Effector CD4-positive, alpha-beta T cell (primary cell): ENCODE results near the gene CELA1.

Experiments used
- DNase-seq: peaks from one replicate; pipeline ENCODE4 v3.0.0-alpha.2; 2020

Gene CELA1

DNA sequence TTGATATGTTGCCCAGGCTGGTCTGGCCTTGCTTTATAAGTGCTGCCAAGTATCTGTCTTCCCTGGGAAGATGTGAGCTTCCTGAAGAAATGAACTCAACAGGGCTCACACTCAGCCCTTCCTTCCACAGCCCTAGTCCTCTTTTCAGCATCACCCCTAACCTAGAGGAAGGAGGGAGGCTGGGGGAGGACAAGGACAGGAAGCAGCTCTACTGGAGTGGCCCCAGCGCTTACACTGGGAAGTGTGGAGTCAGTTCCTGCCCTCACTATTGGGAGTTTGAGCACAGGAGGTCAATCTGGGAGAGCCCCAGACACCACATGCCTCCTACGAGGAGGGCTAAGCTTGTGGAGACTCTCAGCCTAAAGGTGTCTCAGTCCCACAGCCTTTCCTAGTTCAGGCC is 27.9 kb upstream of the CELA1 start:
- no peak for DNase-seq

DNA sequence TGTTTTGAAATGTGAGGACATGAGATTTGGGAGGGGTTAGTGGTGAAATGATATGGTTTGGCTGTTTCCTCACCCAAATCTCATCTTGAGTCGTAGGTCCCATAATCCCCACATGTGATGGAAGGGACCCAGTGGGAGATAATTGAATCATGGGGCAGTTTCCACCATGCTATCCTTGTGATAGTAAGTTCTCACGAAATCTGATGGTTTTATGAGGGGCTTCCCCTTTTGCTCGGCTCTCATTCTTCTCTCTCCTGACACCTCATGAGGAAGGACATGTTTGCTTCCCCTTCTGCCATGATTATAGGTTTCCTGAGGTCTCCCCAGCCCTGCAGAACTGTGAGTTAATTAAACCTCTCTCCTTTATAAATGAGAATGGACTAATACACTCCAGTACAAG is 26.7 kb upstream of the CELA1 start:
- DNase-seq = no peak

DNA sequence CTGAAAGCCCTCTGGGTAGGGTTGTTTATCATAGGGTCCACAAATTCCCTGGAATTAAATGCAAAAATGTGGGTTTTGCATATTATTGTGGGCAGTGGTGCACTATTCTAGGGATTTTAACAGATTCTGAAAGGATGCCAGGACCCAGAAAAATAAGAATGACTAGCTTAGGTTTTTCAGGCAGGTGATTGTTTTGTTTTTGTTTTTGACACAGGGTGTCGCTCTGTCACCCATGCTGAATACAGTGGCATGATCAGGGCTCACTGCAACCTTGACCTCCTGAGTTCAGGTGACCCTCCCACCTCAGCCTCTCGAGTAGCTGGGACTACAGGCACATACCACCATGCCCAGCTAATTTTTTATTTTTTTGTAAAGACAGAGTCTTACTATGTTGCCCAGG is 25.5 kb upstream of the CELA1 start:
- no peak for DNase-seq

DNA sequence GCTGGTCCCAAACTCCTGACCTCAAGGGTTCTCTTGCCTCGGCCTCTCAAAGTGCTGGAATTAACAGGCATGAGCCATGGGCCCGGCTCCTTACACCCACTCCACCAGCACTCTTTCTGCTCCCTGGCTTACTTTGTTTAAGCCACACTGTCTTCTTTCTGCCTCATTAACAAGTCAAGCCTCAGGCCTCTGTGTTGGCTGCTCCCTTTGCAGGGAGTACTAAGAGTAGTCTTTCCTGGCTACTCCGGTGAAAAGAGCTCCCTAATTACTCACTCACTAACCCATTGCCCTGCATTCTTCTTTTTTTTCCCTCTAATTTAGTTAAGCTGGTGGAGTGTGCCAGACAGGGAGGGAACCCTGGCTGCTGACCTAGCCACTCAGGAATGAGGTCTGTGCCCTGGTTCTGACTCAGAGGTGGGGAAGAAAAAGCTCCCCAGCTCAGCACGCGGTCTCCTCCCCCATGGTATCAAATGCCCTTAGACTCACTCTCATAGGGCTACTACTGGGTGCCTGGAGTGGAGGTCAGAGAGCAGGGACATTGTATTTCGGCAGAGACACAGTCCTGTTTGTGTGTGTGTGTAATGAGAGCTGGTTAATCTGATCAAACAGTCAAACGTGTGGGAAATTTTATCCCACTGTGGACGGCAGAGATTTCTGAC is 24.9 kb upstream of the CELA1 start:
- DNase-seq = no peak

DNA sequence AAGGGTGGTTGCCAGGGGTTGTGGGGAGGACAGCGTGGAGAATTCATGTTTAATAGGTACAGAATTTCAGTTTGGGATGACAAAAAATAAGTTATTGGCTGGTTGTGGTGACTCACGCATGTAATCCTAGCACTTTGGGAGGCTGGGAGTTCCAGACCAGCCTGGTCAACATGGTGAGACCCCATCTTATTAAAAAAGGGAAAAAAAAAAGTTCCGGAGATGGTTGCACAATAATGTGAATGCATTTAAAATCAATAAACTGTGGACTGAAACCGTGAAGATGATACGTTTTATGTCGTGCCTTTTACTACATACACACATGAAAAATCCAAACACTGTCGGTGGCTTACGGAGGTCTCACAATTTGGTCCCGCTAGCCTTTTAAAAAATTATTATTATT is 24.2 kb upstream of the CELA1 start:
- no peak for DNase-seq

DNA sequence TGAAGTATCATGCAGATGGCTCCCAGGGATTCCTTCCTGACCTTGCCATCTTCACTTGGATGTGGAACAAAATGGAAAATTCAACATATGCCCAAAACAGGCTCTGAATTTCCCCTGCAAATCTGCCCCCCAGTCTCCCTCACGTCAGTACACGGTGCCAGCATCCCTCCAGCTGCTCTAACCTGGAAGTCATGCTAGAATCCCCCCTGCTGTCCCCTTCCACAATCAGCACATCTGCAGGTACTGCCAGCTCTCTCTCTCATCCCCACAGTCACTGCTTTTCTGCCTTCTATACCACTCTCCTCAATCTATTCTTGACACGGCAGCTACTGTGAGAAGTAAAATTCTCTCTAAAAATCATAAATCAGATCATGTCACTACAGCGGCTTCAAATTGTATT is 23.1 kb upstream of the CELA1 start:
- no peak for DNase-seq

DNA sequence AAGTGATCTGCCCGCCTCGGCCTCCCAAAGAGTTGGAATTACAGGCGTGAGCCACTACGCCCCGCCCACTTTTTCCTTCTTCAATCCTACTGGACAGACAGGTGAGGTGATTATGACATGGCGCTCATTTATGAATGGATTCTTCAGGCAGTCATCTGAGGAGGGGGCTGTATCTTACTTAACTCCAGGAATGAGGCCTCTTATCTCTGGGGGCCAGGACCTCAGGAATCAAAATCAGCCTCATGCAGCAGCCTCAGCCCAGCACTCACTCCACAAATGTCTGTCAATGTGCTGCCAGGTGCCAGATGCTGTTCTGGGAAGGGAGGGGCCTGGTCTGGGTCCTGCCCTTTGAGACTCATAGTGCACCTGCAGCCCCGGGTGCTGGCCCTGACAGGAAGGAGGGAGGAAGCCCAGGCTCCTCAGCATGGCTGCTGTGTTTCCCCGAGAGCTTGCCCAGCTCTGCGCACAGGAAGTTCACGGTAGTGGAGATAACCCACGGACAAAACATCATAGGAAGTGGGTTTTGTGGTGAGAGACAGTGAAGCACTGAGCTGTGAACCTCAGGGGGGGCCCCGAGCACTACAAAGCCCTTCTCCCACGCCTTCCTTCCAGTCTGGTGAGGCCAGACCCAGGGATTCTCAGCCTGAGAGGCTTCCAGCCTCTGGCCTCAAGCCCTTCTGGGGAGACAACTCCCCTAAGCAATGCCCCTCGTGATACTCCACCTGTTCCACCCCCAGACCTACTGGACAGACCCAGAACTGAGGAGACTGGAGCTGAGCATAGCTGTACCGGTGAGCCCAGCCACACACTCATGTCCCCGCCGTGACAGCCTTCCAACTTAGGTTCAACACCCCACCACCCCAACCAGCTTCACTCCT is 22.4 kb upstream of the CELA1 start:
- DNase-seq = peak; percentile 83

DNA sequence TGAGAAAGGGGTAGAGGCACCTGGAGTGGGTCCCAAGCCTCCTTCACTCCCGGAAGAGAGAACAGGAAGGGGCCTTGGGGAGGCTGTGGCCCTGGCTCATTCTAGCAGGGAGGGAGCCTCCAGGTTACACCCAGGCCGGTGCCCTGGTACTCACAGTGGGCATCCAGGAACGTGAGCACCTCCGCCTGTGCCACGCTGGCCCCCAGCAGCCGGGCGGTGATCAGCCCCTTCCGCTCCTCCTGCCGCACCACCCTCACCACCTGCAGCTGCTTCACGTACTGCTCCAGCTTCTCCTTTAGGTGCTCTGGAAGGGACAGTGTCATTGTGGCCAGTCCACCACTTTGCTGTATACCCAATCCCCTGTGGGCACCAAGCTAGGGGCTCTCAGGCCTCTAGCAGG is 18.8 kb upstream of the CELA1 start:
- DNase-seq = no peak

DNA sequence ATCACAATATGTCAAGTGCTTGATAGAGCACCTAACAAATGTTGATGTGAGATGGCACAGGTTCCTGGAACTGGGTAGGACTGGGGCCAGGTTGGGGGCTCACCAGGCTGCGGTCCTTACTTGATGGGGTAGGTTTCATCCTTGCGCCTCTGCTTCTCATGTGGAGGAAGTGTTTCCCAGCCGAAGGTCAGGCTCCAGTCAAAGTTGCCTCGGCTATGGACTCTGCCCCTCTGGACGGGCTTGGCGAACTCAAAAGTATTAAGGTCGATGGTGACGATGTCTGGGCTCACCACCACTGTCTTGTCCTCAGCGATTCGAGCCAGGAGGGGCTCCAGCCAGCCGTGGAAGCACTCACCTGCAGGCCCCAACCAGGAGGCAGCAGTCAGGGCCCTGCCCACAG is 17.5 kb upstream of the CELA1 start:
- DNase-seq = no peak

DNA sequence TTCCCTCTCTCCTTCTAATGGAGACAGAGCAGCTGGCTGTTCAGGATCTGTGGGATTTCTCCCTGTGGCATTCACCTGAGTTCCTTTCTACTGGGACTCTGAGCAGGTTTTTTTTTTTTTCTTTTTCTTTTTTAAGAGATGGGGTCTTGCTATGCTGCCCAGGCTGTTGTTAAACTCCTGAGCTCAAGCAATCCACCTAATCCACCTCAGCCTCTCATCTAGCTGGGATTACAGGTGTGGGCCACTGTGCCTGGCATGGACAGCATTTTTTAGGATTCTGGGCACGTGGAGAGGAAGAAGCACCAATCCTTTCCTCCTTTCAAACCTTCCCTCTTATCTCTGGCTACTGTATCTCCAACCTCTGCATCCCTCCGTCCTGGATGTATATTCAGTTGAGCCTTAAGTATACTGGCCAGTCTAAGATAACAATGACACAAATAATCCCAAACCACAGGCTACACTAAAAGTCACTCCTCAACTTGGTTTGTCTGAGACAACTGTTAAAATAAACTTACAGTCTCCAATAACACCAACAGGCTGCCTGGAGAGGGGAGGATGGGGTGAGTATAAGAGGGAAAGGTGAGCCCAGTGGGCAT is 16.4 kb upstream of the CELA1 start:
- no peak for DNase-seq

DNA sequence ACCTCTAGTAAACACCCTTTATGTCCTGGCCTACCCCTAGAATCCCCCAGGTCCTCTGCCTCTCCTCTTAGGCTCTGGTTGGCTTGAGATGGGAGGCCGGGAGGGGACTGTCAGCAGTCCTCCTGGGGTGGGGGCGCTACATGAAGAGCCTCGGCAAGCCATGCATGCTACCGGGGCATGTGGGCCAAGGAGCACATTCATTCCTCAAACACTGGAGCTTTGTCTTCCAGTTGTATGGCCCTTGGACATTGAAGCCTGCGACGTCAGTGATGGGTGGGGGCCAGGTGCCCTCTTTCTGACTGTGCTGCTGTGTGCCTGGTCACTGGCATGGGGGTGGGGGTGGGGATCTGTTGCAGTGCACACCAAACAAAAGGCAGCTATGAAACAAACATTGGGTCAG is 15.8 kb upstream of the CELA1 start:
- DNase-seq = no peak

DNA sequence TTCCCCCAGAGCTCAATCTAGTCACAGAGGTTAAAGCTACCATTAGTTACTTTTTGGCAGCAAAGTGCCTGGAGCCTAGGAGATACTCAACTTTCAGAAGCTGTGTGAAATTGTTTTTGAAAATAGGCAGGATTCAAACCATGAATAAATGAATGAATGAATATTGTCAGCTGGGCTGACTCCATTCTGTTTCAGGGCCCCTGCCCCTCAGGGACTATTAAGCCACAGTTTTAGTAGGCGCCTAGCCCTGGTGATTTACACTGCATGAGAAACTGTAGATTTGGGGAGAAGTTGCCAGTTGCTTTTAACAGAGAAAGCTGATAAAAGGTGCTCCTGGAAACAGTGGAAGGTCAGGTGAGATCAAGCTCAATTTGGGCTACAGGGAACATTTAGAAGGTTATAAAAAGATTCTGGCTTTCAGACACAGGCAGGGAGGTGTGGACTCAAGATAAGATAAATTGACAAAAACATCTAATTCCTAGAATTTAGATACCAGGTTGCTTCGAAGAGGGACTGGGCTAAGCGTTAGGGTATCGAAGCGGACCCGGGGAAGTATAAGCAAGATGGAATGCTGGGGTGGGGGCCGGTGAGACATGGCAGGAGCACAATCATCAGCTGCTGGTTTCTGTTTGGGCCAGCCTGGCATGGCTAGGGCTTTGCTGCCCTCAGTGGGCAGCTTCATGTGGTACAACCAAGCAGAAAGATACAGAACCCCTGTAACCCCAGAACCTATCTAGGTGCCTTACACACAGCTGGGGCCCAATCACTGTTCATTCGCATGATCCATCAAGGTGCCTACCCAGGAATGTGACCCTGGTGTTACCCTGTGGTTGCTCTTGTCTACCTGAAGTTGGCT is 14.9 kb upstream of the CELA1 start:
- no peak for DNase-seq

DNA sequence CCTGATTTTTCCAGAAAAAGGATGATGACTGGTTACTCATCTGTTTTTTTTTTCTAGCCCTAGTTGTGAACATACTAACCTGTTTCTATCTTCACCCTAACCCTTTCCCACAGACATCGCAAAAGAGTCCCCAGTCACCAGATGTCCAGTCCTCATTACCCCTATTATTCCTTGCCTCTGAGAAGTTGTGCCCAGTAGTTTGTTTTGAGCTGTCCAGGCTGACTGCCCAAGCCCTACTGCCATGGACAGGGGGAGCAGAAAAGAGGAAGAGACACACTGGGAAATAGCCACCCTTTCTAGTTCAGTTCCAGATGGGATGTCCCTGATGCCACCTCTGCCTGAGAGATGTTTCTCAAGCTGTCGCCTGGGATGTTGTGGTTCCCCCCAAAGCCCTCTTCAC is 13.8 kb upstream of the CELA1 start:
- DNase-seq = no peak

DNA sequence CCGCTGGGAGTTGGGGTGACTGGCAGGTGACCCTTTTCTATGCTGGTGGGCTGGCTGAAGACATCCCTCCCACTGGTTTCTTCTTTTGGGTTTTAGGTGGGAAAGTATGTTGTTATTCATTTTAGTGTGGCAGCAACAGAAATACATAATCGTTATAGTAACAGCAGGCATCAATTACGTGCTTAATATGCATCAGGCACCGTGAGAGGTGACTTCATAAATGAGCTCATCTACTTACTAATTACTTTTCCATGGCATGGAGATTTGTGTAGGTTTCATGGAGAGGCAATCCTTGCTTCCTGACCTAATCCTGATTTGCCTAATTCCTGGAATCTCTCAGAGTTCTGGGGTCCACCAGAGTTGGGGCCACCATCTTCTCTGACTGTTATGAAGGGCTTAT is 13.4 kb upstream of the CELA1 start:
- no peak for DNase-seq

DNA sequence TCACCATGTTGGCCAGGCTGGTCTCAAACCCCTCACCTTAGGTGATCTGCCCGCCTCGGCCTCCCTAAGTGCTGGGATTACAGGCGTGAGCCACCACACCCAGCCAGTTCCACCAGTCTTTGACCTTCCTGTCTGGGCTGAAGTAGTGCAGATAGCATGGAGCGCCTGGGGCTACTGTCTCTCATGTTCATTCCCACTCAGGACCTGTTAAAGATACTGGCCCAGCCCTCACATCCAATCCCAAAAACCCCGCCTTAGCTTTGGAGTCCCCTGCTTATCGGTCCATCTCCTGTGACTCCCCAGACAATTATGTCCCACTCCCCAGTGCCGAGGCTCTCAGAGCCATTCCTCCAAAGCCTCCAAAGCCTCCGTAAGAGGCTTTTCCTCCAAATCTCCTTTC is 12.0 kb upstream of the CELA1 start:
- DNase-seq = no peak

DNA sequence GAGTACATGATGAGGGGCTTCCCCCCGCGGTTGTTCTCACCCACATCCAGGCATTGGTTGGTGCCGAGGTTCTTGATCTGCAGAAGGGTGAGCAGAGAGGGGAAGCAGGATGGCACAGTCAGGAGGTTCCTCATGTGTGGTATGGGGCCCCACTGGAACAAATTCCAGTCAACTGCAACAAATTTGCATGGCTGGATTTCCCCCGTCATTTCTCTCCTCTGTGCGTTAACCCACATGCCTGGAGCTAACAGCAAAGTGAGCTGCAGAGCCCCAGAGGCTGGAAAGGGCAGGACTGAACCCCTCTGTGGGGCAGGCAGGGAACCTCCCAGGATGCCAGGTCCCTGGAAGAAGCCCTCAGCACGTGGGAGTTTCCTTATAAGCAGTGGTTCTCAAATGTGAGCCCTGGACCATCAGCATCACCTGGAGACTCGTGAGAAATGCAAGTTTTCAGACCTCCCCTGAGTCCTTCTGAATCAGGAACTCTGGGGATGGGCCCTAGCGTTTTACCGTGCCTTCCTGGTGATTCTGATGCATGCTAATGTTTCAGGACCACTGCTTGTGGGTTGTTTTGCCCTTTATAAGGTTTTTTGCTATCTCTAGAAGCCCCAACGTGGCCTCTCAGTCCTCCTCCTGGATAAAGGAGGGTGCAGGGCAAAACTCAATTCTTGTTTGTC is 11.0 kb upstream of the CELA1 start:
- no peak for DNase-seq

DNA sequence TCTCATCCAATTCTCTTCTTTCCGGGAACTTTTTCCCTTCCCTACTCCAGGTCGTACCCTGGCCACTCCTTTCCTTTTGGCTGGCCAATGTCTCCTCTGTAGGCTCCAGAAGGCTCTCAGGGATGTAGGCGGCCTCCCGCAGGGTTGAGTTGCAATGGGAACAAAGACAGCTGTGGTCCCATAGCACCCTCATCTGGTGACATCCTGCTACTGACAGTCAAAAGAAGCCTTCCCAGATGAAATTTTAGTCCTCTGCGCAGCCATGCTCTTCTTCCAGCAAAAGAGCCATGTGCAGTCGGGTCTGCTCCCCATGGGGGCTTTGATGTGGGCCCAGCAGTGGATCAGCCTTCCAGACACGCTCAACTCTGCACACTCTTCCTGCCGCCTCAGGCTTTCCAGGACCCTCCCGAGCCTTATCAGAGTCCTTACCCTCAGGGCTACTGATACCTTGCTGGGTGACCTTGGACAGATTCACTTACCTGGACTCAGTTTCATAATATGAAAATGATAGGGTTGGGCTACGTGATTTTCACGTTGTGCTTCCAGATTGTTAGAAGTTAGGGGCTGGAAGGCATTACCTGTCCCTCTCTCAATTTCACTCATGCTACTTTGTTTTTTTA is 5.5 kb upstream of the CELA1 start:
- peak; percentile 26 for DNase-seq

DNA sequence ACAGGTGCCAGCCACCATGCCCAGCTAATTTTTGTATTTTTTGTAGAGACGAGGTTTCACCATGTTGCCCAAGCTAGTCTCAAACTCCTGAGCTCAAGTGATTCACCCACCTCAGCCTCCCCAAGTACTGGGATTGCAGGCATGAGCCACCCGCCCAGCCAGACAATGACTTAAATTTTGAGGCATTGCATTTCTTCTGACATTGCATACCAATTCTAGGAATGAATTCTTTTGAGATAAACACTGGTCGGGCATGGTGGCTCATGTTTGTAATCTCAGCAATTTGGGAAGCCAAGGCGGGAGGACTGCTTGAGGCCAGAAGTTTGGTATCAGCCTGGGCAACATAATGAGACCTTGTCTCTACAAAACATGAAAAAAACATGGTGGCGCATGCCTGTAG is 2.5 kb upstream of the CELA1 start:
- no peak for DNase-seq

DNA sequence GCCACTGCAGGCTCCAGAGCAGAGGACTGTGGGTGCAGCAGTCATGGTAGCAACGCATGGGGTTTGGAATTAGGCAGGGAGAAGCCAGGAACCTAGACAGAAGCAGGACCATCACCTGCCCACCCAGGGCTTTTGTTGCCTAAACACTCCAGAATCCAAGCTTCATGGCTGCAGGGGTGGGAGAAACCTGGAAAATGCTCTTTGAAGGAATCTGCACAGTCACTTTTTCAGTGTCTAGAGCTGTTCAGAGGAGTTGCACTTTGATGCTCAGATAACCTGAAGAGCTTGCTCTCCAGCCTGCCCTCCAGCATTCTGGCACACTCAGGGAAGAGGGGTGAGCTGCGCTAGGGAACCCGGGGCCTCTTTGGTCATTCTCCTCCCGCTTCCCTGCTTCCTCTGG is 1.6 kb upstream of the CELA1 start:
- no peak for DNase-seq

DNA sequence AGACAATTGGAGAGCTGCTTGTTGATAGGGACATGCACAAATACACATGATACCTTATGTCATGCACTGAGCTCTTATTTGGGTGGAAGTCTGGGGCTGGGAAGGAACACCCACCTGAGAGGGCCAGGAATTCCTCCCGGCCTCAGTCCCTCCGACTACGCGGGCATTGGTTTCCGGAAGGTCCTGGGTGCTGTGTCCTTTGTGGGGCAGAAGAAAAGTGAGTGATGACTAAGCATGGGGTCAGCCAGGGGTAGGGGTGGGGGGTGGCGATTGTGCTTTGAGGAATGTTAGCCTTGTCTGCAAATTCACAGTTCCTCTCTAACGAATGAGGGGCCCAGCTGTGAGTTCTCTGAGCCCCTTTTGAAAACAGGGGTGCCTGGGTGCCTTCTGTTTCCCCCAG is 798 bp downstream of the CELA1 start:
- DNase-seq = no peak

DNA sequence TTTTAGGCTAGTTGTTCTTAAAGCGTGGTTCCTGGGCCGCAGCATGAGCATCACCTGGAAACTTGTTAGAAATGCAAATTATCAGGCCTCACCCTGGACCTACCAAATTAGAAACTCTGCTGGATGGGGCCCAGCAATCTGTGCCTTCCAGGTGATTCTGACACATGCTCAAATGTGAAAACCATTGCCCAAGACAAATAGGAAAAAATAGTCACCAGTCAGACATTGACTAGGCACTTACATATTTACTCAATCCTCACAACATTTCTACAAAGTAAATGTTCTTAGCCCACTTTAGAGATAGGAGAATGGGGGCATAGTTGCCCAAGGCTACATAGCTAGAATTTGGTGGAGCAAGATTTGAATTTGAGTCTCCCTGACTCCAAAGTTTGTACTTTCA is 3.3 kb downstream of the CELA1 start:
- no peak for DNase-seq

DNA sequence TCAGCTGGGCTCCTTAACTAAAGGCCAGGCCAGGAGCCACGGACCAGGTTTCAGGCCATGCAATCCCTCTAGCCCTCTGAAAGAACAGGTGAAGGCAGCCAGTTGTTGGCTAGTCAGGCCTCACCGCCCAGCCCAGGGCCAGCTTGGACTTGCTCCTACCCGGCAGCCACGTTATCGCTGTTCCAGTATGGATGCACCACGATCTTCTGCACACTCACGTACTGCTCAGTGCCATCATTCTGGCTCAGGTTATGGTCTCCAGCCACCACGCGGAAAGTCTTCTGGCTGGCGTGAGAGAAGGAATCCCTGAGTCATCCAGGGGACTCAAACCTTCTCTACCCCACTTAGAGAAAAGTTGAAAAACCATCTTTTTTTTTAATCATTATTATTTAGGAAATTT is 4.1 kb downstream of the CELA1 start:
- no peak for DNase-seq
